Heart right ventricle (tissue), 16 donors: Measurements from ENCODE around the gene FBXO45. TPM values are rescaled to one million over a fixed set of nuclear protein-coding genes. Genes with fewer than 3 reads are reported as not detected.
A peak's percentile ranks its signal among the peaks of the same experiment; 100 is the strongest.

ENCODE experiments used
- ATAC-seq, 8 donors: fragments of 200-7000 bp; cut with Tn5 transposase; one replicate each; pipeline ENCODE4 v1.9.1; 2020; ENCODE audit warnings: mild to moderate bottlenecking in 8 of 8, moderate library complexity in 8 of 8, moderate number of reproducible peaks in 1 of 8
- DNase-seq, 2 donors: peaks; one replicate each; pipeline ENCODE4 v3.0.0-alpha.2; 2020
- H3K27ac ChIP-seq, 10 donors: fragments of 200-600 bp; sonication (generic) in 2 of 10; one replicate each; pipeline versions ENCODE4 v1.5.0 to v1.8.0; 2020 to 2022; ENCODE audit warnings: mild to moderate bottlenecking in 3 of 10
- H3K27me3 ChIP-seq, 7 donors: fragments of 200-600 bp; one replicate each; pipeline ENCODE4 v1.8.0; 2021 to 2022; ENCODE audit warnings: mild to moderate bottlenecking in 2 of 7
- H3K36me3 ChIP-seq, 9 donors: fragments of 200-600 bp; sonication (generic) in 1 of 9; one replicate each; pipeline versions ENCODE4 v1.5.0 to v1.8.0; 2020 to 2022; ENCODE audit warnings: mild to moderate bottlenecking in 2 of 9
- H3K4me1 ChIP-seq, 9 donors: fragments of 200-600 bp; sonication (generic) in 1 of 9; one replicate each; pipeline versions ENCODE4 v1.5.0 to v1.8.0; 2020 to 2022; ENCODE audit warnings: mild to moderate bottlenecking in 4 of 9
- H3K4me3 ChIP-seq, 10 donors: fragments of 200-600 bp; sonication (generic) in 2 of 10; one replicate each; pipeline versions ENCODE4 v1.5.0 to v1.8.0; 2020 to 2022; ENCODE audit warnings: mild to moderate bottlenecking in 7 of 10, moderate library complexity in 2 of 10
- H3K9me3 ChIP-seq, 11 donors: fragments of 200-600 bp in 10 of 11; sonication (generic) in 2 of 11; one replicate each; pipeline versions ENCODE4 v1.5.0 to v1.8.0; 2013 to 2022; ENCODE audit warnings: mild to moderate bottlenecking in 2 of 11, control low read depth in 1 of 11, moderate library complexity in 1 of 11
- CTCF ChIP-seq, 9 donors: fragments of 200-600 bp; sonication (generic) in 2 of 9; IDR thresholded peaks; one replicate each; pipeline versions ENCODE4 v1.5.0 to v1.8.0; 2021 to 2022; ENCODE audit warnings: antibody characterized with exemption in 9 of 9, mild to moderate bottlenecking in 5 of 9, moderate library complexity in 1 of 9
- WGBS, 2 donors: extraction: QIAGEN DNeasy Blood & Tissue Kit; methylation state at CpG; one replicate each; pipeline ENCODE4 v1.1.7; 2013; ENCODE audit warnings: inconsistent platforms in 1 of 2; 5-methylcytosine and 5-hydroxymethylcytosine counted together
- intact Hi-C, 10 donors: fragments of 100-400 bp; cut with DNase I; formaldehyde crosslinking; loops; one replicate each; pipeline versions ENCODE4 v1.11.1 to v1.14.2; 2022
- polyA plus RNA-seq, 2 donors: library from polyadenylated mRNA; stranded (reverse); fragments of 200-250 nt; gene quantifications; one replicate each; pipeline ENCODE4 v1.2.3, GENCODE V29; 2013
- total RNA-seq, 10 donors: library from RNA; stranded (reverse); fragmentation: NEBNext Ultra II Directional in 3 of 10; extraction: Animal tissue kit (Norgen Biotek cat#: 25700) in 3 of 10; gene quantifications; one replicate each; pipeline versions ENCODE4 v1.2.1 to v1.2.4, GENCODE V29; 2021 to 2023
- donor health status: Arrhythmogenic right ventricular cardiomyopathy.
- donor health status: ischemic (EF 13 %, LVEDD 7.1; RV severe dilation, severe dysfunction).
- donor health status: healthy with polysubstance abuse.
- donor health status: DM: no; HTN: yes; CAD: no.
- donor health status: DM: no; HTN: no; CAD: no.
- donor health status: ischemic (EF 25% LVEDD 6.9; RV normal size, moderate dysfunction).
- donor health status: ischemic (EF 25% LVEDD 5.7; RV mildly dilated, moderate dysfunction).
- donor health status: healthy.
- donor health status: DM: yes; HTN: yes; CAD: no.
- donor health status: Ischemic cardiomyopathy.
- donor health status: ischemic (EF 35%, LVEDD 5.7; RV mildly dilated, moderate dysfunction).
- donor health status: nonischemic (EF 11% LVEDD 7.7; RV severe dilation, severe dysfunction).
- donor health status: DM: yes; HTN: yes; CAD: no.
- donor health status: PGD.
- donor health status: ischemic (EF 29% LVEDD 5.4; RV normal size, mild dysfunction).
- donor health status: nonischemic (EF 23%, LVEDD 6.1; RV moderate dilation, normal function).

Gene FBXO45
- total and polyA plus RNA-seq, 12 donors: 2.0 to 10.2 (median 5.8) TPM

DNA sequence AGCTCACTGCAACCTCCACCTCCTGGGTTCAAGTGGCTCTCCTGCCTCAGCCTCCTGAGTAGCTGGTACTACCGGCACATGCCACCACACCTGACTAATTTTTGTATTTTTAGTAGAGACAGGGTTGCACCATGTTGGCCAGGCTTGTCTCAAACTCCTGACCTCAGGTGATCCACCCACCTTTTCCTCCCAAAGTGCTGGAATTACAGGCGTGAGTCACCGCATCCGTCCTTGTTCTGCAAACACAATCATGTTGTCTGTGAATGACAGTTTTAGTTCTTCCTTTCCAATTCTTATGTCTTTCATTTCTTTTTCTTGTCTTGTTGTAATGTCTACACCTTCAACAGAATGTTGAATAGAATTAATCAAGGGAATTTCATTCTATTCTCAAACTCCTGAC lies 37.0 kb upstream of the FBXO45 start:
- intact Hi-C loops: loop anchor here in 6 of 10 donors (10.0 kb wide), 3 partner anchors 143 to 543 kb away; no protein-coding TSS in a partner anchor
- Histone ChIP-seq H3K27ac (no peak overlapping the region), H3K27me3 (peaks cover 0 to 10% (median 0%) of the 10 kb centered on the region in 7 donors), H3K4me1 (peaks cover 0 to 10% (median 3%) of the 10 kb centered on the region in 9 donors), H3K9me3 (peaks cover 0 to 9% (median 0%) of the 10 kb centered on the region in 11 donors), H3K36me3 (no peaks in the 10 kb centered on the region), H3K4me3 (no peak overlapping the region)
- ATAC-seq: no peak
- no peak for DNase-seq
- TF ChIP-seq CTCF (IDR thresholded peaks at IDR 0.05): no peak
- 81 to 90% methylated on average over 4 of the region's 4 CpGs for WGBS, 2 donors

GRCh38 chr3:196533260-196533681 lies 35.2 kb upstream of the FBXO45 start:
- intact Hi-C loops: loop anchor here in 6 of 10 donors (10.0 kb wide), 3 partner anchors 142 to 542 kb away; no protein-coding TSS in a partner anchor
- no peak for DNase-seq
- Histone ChIP-seq H3K9me3 (peaks cover 0 to 9% (median 0%) of the 10 kb centered on the region in 11 donors), H3K36me3 (no peaks in the 10 kb centered on the region), H3K4me1 (peaks cover 0 to 10% (median 3%) of the 10 kb centered on the region in 9 donors), H3K27ac (no peak overlapping the region), H3K4me3 (no peak overlapping the region), H3K27me3 (peaks cover 0 to 10% (median 0%) of the 10 kb centered on the region in 7 donors)
- 21 to 26% methylated on average over 14 of the region's 14 CpGs for WGBS, 2 donors
- no peak for ATAC-seq
- no peak for TF ChIP-seq CTCF (IDR thresholded peaks at IDR 0.05)

DNA sequence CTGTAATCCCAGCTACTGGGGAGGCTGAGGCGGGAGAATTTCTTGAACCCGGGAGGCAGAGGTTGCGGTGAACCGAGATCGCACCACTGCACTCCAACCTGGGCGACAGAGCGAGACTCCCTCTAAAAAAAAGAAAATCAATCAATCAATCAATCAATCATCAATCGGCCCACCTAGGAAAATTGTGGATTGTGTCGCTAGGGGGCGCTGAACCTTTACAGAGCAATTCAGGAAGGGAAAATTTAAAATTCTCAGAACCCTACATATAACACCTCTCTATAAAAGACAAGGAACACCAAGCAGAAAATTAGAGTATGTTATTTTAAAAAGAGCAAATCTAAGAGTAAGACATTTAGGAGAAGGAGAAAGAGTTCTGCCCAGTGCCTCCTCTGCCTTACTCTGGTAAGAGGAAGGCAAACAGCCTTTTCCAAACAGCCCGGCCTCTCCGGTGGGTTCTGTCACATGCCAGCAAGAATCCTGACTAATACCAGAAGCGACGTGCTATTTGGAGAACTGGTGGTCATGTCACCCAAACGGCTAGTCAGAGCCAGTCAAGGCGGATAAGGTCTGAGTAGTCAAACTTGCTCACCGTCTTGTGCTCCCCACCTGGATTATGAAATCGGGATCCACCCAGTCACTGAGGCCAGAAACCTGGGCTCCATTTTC lies 31.0 kb upstream of the FBXO45 start:
- Histone ChIP-seq H3K4me3 (no peak overlapping the region), H3K9me3 (no peaks in the 10 kb centered on the region), H3K27me3 (peaks cover 0 to 9% (median 0%) of the 10 kb centered on the region in 7 donors), H3K4me1 (no peaks in the 10 kb centered on the region), H3K27ac (no peak overlapping the region), H3K36me3 (no peaks in the 10 kb centered on the region)
- WGBS, 2 donors: 40 to 41% methylated on average over 18 of the region's 18 CpGs
- intact Hi-C loops: loop anchor here in 8 of 10 donors (5.0 to 10.0 kb wide), 4 partner anchors 137 to 537 kb away; no protein-coding TSS in a partner anchor
- DNase-seq (no peak), ATAC-seq (no peak)
- TF ChIP-seq CTCF (IDR thresholded peaks at IDR 0.05): peak; percentile 43 to 74 (median 62)

- no peaks in the 10 kb centered on the region for H3K4me1 ChIP-seq
- no peak overlapping the region for H3K27ac ChIP-seq
- intact Hi-C loops: loop anchor here in 1 of 10 donors (10.0 kb wide), 1 partner anchor 423 kb away; the partner anchor contains the start of gene PIGZ
- H3K27me3 ChIP-seq: peaks cover 0 to 4% (median 0%) of the 10 kb centered on the region in 7 donors
- no peak overlapping the region for H3K4me3 ChIP-seq
- no peak for TF ChIP-seq CTCF (IDR thresholded peaks at IDR 0.05)
- H3K9me3 ChIP-seq: no peaks in the 10 kb centered on the region
- ATAC-seq (no peak), DNase-seq (no peak)
- 87 to 89% methylated on average over 6 of the region's 6 CpGs for WGBS, 2 donors
- no peaks in the 10 kb centered on the region for H3K36me3 ChIP-seq
Measured at GRCh38 chr3:196541684-196542445, 26.6 kb upstream of the FBXO45 start.
